Vagina (tissue), 2 donors: ENCODE data around the gene TXLNA.

Experiments used
- CTCF ChIP-seq, 3 experiments: fragments of 450-650 bp in 2 of 3; fragments of 200-600 bp in 1 of 3; sonication (generic) in 1 of 3; IDR thresholded peaks; one replicate each; pipeline ENCODE4 v1.5.1; 2017 to 2019; ENCODE audit warnings: antibody characterized with exemption in 3 of 3, mild to moderate bottlenecking in 2 of 3, moderate library complexity in 2 of 3
- POLR2A ChIP-seq, 2 donors: fragments of 450-650 bp; IDR thresholded peaks; one replicate each; pipeline ENCODE4 v1.6.1; 2017; ENCODE audit warnings: antibody characterized with exemption in 2 of 2, mild to moderate bottlenecking in 2 of 2, moderate library complexity in 2 of 2
- POLR2AphosphoS5 ChIP-seq, 2 donors: sonication (generic); formaldehyde crosslinking; IDR thresholded peaks; one replicate each; pipeline ENCODE4 v1.9.0; 2017; ENCODE audit warnings: antibody characterized with exemption in 2 of 2, mild to moderate bottlenecking in 2 of 2, low read depth in 1 of 2; ENCODE audit not compliant: insufficient read depth in 1 of 2

GRCh38 chr1:32184650-32185049 lies 5.2 kb downstream of the TXLNA start:
- TF ChIP-seq POLR2AphosphoS5 (IDR thresholded peaks at IDR 0.05; ENCODE audit: insufficient read depth in 1 of 2, low read depth in 1 of 2) = no peak
- TF ChIP-seq POLR2A (IDR thresholded peaks at IDR 0.05) = no peak
- TF ChIP-seq CTCF (IDR thresholded peaks at IDR 0.05) = no peak
